SK-N-MC (cell line): ENCODE measurements around the gene GMDS.

Source experiments
- EZH2 ChIP-seq: fragments of 200-600 bp; sonication (generic); IDR thresholded peaks from one replicate; pipeline ENCODE4 v1.6.1; 2017; ENCODE audit warnings: antibody characterized with exemption
- FOXP2 ChIP-seq: optimal IDR thresholded peaks from 2 replicates; pipeline ENCODE3; 2011; ENCODE audit warnings: mild to moderate bottlenecking, moderate library complexity; ENCODE audit not compliant: insufficient read depth; ENCODE audit errors: extremely low read length, control extremely low read depth
- POLR2AphosphoS5 ChIP-seq: IDR thresholded peaks from 2 replicates; pipeline ENCODE4 v1.6.1; 2012; ENCODE audit warnings: mild to moderate bottlenecking, low read depth, low read length, borderline replicate concordance

DNA sequence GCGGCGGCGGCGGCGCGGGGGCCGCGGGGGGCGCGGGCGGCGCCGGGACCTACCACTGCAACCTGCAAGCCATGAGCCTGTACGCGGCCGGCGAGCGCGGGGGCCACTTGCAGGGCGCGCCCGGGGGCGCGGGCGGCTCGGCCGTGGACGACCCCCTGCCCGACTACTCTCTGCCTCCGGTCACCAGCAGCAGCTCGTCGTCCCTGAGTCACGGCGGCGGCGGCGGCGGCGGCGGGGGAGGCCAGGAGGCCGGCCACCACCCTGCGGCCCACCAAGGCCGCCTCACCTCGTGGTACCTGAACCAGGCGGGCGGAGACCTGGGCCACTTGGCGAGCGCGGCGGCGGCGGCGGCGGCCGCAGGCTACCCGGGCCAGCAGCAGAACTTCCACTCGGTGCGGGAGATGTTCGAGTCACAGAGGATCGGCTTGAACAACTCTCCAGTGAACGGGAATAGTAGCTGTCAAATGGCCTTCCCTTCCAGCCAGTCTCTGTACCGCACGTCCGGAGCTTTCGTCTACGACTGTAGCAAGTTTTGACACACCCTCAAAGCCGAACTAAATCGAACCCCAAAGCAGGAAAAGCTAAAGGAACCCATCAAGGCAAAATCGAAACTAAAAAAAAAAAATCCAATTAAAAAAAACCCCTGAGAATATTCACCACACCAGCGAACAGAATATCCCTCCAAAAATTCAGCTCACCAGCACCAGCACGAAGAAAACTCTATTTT lies 633.7 kb downstream of the GMDS start:
- TF ChIP-seq POLR2AphosphoS5 (no peak), EZH2 (no peak), FOXP2 (no peak)
